H9 (cell line): ENCODE measurements around the gene MAML3. TPM values are rescaled to one million over a fixed set of nuclear protein-coding genes. Genes with fewer than 3 reads are reported as not detected.

Experiments used
- DNase-seq: peaks from one replicate; pipeline ENCODE4 v3.0.0-alpha.2; 2017
- H2AFZ ChIP-seq: one replicate; pipeline ENCODE4 v1.6.1; 2013; ENCODE audit warnings: mild to moderate bottlenecking, low read length, control low read depth, moderate library complexity
- H2AK5ac ChIP-seq: 2 replicates; pipeline ENCODE4 v1.6.1; 2013; ENCODE audit warnings: low read length, control low read depth, mixed read lengths; ENCODE audit not compliant: insufficient read length
- H2BK120ac ChIP-seq: one replicate; pipeline ENCODE4 v1.6.1; 2013; ENCODE audit warnings: low read depth, mild to moderate bottlenecking, low read length, control low read depth, inconsistent platforms; ENCODE audit not compliant: poor library complexity, severe bottlenecking
- H2BK12ac ChIP-seq: 2 replicates; pipeline ENCODE4 v1.6.1; 2013; ENCODE audit warnings: low read length, control low read depth, mixed read lengths, low read depth; ENCODE audit not compliant: insufficient read length
- H2BK15ac ChIP-seq: 2 replicates; pipeline ENCODE4 v1.6.1; 2013; ENCODE audit warnings: low read depth, low read length, control low read depth
- H2BK20ac ChIP-seq: one replicate; pipeline ENCODE4 v1.6.1; 2013; ENCODE audit warnings: low read depth, mild to moderate bottlenecking, low read length, control low read depth, inconsistent platforms; ENCODE audit not compliant: poor library complexity, severe bottlenecking
- H2BK5ac ChIP-seq: 2 replicates; pipeline ENCODE4 v1.6.1; 2013; ENCODE audit warnings: low read length, control low read depth, mixed read lengths; ENCODE audit not compliant: insufficient read length
- H3K14ac ChIP-seq: 2 replicates; pipeline ENCODE4 v1.6.1; 2013; ENCODE audit warnings: low read length, control low read depth; ENCODE audit not compliant: insufficient read depth
- H3K18ac ChIP-seq: 2 replicates; pipeline ENCODE4 v1.6.1; 2013; ENCODE audit warnings: low read depth, mild to moderate bottlenecking, mixed read lengths, low read length, control low read depth; ENCODE audit not compliant: insufficient read length
- H3K23ac ChIP-seq: 2 replicates; pipeline ENCODE4 v1.6.1; 2013; ENCODE audit warnings: low read length, control low read depth, mixed read lengths, low read depth; ENCODE audit not compliant: insufficient read length
- H3K23me2 ChIP-seq: 2 replicates; pipeline ENCODE4 v1.6.1; 2013; ENCODE audit warnings: low read depth, mild to moderate bottlenecking, mixed read lengths, low read length, control low read depth; ENCODE audit not compliant: insufficient read length, poor library complexity, severe bottlenecking
- H3K27ac ChIP-seq: 2 replicates; pipeline ENCODE4 v1.5.1; 2013; ENCODE audit warnings: low read length, control low read depth, mixed read lengths, low read depth; ENCODE audit not compliant: insufficient read length
- H3K27me3 ChIP-seq: 2 replicates; pipeline ENCODE4 v1.6.1; 2013; ENCODE audit warnings: low read length, control low read depth, inconsistent platforms; ENCODE audit not compliant: insufficient read depth
- H3K4ac ChIP-seq: 2 replicates; pipeline ENCODE4 v1.6.1; 2013; ENCODE audit warnings: low read depth, mild to moderate bottlenecking, control low read depth, inconsistent platforms, low read length, moderate library complexity
- H3K4me1 ChIP-seq: 2 replicates; pipeline ENCODE4 v1.6.1; 2013; ENCODE audit warnings: low read length, control low read depth, inconsistent platforms; ENCODE audit not compliant: insufficient read depth
- H3K4me2 ChIP-seq: 2 replicates; pipeline ENCODE4 v1.6.1; 2013; ENCODE audit warnings: low read length, control low read depth, mixed read lengths; ENCODE audit not compliant: insufficient read length, insufficient read depth
- H3K56ac ChIP-seq: 2 replicates; pipeline ENCODE4 v1.6.1; 2013; ENCODE audit warnings: low read depth, mild to moderate bottlenecking, mixed read lengths, low read length, control low read depth; ENCODE audit not compliant: insufficient read length
- H3K79me1 ChIP-seq: 2 replicates; pipeline ENCODE4 v1.6.1; 2013; ENCODE audit warnings: low read depth, mild to moderate bottlenecking, moderate library complexity, low read length, control low read depth, inconsistent platforms; ENCODE audit not compliant: insufficient read depth, poor library complexity, severe bottlenecking
- H3K79me2 ChIP-seq: 2 replicates; pipeline ENCODE4 v1.6.1; 2013; ENCODE audit warnings: low read length, control low read depth, inconsistent platforms; ENCODE audit not compliant: insufficient read depth
- H3K9ac ChIP-seq: 2 replicates; pipeline ENCODE4 v1.6.1; 2013; ENCODE audit warnings: low read length, control low read depth, mixed read lengths; ENCODE audit not compliant: insufficient read length; ENCODE audit errors: extremely low read depth
- H3K9me3 ChIP-seq: one replicate; pipeline ENCODE4 v1.6.1; 2013; ENCODE audit warnings: low read depth, low read length, inconsistent platforms; ENCODE audit not compliant: control insufficient read depth
- H3T11ph ChIP-seq: one replicate; pipeline ENCODE4 v1.6.1; 2013; ENCODE audit warnings: mild to moderate bottlenecking, low read length, control low read depth, inconsistent platforms
- H4K20me1 ChIP-seq: one replicate; pipeline ENCODE4 v1.6.1; 2013; ENCODE audit not compliant: control insufficient read depth, insufficient read length, insufficient read depth
- H4K5ac ChIP-seq: 2 replicates; pipeline ENCODE4 v1.6.1; 2013; ENCODE audit warnings: low read depth, mild to moderate bottlenecking, mixed read lengths, low read length, control low read depth; ENCODE audit not compliant: insufficient read length
- H4K8ac ChIP-seq: replicated peaks from 2 replicates; pipeline ENCODE4 v1.6.1; 2013; ENCODE audit warnings: low read length, control low read depth, mixed read lengths, low read depth; ENCODE audit not compliant: insufficient read length
- H4K91ac ChIP-seq: 2 replicates; pipeline ENCODE4 v1.6.1; 2013; ENCODE audit warnings: low read depth, mild to moderate bottlenecking, moderate library complexity, mixed read lengths, low read length, control low read depth; ENCODE audit not compliant: insufficient read length
- H3K27ac Mint-ChIP-seq, 3 experiments: 2 replicates in 2 of 3; 3 replicates in 1 of 3; pipeline ENCODE4 v1.8.0; 2020 to 2021; ENCODE audit warnings: mixed read lengths in 3 of 3, mild to moderate bottlenecking in 1 of 3, moderate library complexity in 1 of 3
- H3K27me3 Mint-ChIP-seq: 2 replicates; pipeline ENCODE4 v1.8.0; 2021; ENCODE audit warnings: low read depth, mild to moderate bottlenecking, moderate library complexity, mixed read lengths
- H3K36me3 Mint-ChIP-seq, 3 experiments: 2 replicates in 2 of 3; 3 replicates in 1 of 3; pipeline ENCODE4 v1.8.0; 2020 to 2021; ENCODE audit warnings: low read depth in 3 of 3, mixed read lengths in 3 of 3; ENCODE audit not compliant: insufficient read depth in 1 of 3
- H3K4me1 Mint-ChIP-seq, 2 experiments: 2 replicates each; pipeline ENCODE4 v1.8.0; 2020; ENCODE audit warnings: mixed read lengths in 2 of 2
- H3K4me3 Mint-ChIP-seq, 2 experiments: 2 replicates in 1 of 2; 3 replicates in 1 of 2; pipeline ENCODE4 v1.8.0; 2020 to 2021; ENCODE audit warnings: mild to moderate bottlenecking in 2 of 2, mixed read lengths in 2 of 2, moderate library complexity in 1 of 2
- H3K9me3 Mint-ChIP-seq, 2 experiments: 2 replicates in 1 of 2; 3 replicates in 1 of 2; pipeline ENCODE4 v1.8.0; 2020; ENCODE audit warnings: mild to moderate bottlenecking in 2 of 2, mixed read lengths in 2 of 2, moderate library complexity in 1 of 2
- CTCF ChIP-seq: fragments of 200-600 bp; sonication (generic); conservative IDR thresholded peaks from 3 replicates; pipeline ENCODE4 v1.8.0; 2021; ENCODE audit warnings: antibody characterized with exemption, mild to moderate bottlenecking
- WGBS: extraction: QIAGEN DNeasy Blood & Tissue Kit; methylation state at CpG from one replicate; pipeline ENCODE4 v1.1.7; 2013; ENCODE audit warnings: missing lambda C conversion rate, low lambda C conversion rate, mixed read lengths; ENCODE audit not compliant: insufficient read length; ENCODE audit errors: extremely low coverage; 5-methylcytosine and 5-hydroxymethylcytosine counted together
- total RNA-seq: library from RNA; stranded (reverse); gene quantifications from 2 replicates; pipeline ENCODE4 v1.2.1, GENCODE V29; 2021

MAML3 gene
- total RNA-seq, 1 experiment from 2014 or later, result 3.9 TPM

- H3T11ph ChIP-seq, result no peak overlapping the region
- H3K27ac Mint-ChIP-seq, result peak overlapping the region in 1 of 3 experiments; percentile 63; a peak in 1 of 7 replicates
- no CpG with 5 or more reads among the region's 14 CpGs for WGBS
Measured at GRCh38 chr4:140153419-140153717, 616 bp downstream of the MAML3 start.

More at GRCh38 chr4:140153419-140153717, 616 bp downstream of the MAML3 start:
- Histone ChIP-seq H2BK15ac (no peak overlapping the region), H4K91ac (no peak overlapping the region), H3K4me2 (peak overlapping the region; percentile 84), H3K4ac (no peak overlapping the region), H4K20me1 (no peaks in the 10 kb centered on the region), H3K27ac (no peak overlapping the region), H3K18ac (no peak overlapping the region), H4K5ac (no peak overlapping the region), H3K27me3 (no peaks in the 10 kb centered on the region; the same call in 1 of the 2 replicates), H2BK20ac (no peak overlapping the region), H3K14ac (no peak overlapping the region), H2BK120ac (no peak overlapping the region), H3K9me3 (no peaks in the 10 kb centered on the region), H3K23me2 (peaks cover 18% of the 10 kb centered on the region), H3K4me1 (peaks cover 2% of the 10 kb centered on the region; the same call in 1 of the 2 replicates), H2BK5ac (no peak overlapping the region), H3K9ac (peak overlapping the region; percentile 20), H3K79me2 (no peaks in the 10 kb centered on the region), H3K56ac (no peak overlapping the region), H3K79me1 (no peaks in the 10 kb centered on the region), H3K23ac (no peak overlapping the region), H2AK5ac (no peak overlapping the region), H4K8ac (no peak overlapping the region), H2AFZ (peak overlapping the region; percentile 24), H2BK12ac (no peak overlapping the region)
- H3K4me1 Mint-ChIP-seq, result peaks cover 16 to 19% of the 10 kb centered on the region in 2 experiments
- no peak for DNase-seq
- H3K36me3 Mint-ChIP-seq, result no peaks in the 10 kb centered on the region
- peak overlapping the region; percentile 89 to 91 for H3K4me3 Mint-ChIP-seq
- no peak for TF ChIP-seq CTCF
- no peaks in the 10 kb centered on the region for H3K9me3 Mint-ChIP-seq
- H3K27me3 Mint-ChIP-seq, result peaks cover 4% of the 10 kb centered on the region; the same call in 1 of the 2 replicates
